Measurements from ENCODE around the gene ZNF267.
A peak's percentile ranks its signal among the peaks of the same experiment; 100 is the strongest.
"Not testable (repeated sequence)": the region's sequence is repeated elsewhere in the genome, so short reads cannot be mapped to it uniquely, and the experiment has no call there.

The ZNF267 gene

DNA sequence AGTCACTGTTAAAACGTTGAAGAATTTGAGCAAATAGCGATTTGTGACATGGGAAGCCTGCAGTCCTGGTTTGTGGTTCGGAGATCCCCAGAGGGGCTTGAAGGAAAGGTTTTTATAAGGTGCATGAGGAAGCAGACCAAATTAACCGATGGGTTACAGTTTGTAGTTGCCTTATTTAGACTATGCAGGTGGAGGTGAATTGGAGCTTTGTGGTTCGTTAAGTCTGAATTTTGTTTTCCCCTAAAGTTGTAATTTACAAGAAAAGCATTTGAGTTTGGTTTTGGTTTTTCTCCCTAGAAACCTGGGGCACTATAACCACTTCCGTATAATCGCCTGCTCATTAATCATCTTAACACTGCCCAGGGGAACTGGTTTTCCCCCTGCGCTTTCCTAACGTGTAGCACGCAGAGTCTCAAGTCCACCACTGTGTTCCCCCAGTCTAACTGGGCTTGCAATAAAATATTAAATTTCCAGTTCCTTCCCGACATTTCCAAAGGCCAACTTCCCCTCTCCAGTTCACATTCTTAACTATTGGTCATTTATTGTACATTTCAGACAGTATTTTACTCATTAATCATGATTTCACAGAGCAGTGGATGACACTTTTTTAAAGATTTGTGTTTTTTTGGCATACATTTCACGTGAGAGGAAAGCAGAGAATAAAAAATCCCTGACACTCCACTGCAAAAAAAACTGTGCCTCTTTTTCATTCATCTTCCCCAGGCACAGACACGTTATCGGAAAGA is 932 bp downstream of the ZNF267 start:
- Mint-ChIP-seq H3K36me3 (peaks cover 40% of the 10 kb centered on the region), H3K27ac (peak overlapping the region; percentile 99), H3K4me1 (peaks cover 86% of the 10 kb centered on the region), H3K27me3 (no peaks in the 10 kb centered on the region), H3K4me3 (peak overlapping the region; percentile 96), H3K9me3 (no peaks in the 10 kb centered on the region)
- ATAC-seq, result peak; percentile 79

DNA sequence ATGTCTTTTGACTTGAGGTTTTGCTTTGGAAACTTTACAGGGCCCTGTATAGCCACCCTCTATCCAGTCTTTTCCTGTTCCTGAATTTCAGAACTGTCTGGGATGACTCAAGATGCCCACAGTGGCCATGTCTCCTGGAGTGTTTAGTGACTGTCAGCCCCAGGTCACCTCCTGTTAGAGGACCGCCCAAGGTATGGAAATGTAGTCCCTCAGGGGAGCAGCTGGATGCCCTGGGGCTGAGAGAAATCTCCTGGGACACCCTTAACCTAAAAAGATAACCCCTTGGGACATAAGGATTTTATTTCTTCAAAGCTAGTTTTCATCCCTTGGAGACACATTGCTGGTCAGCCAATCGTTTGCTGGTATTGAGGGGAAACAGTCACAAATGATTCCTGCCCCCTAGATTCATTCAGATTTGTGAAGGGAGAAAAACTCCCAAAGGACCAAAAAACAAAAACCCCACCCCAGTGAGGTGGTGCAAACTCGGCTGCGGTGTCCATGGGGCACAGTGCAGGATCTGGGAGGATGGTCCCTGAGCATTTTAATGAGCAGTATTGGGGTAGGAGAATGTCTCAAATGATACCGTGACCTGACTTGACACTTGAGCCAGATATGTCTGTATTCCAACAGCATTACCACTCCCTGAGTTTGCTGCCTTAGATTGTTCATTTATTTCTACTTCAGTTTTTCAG is 1.7 kb downstream of the ZNF267 start:
- Mint-ChIP-seq H3K27me3 (no peaks in the 10 kb centered on the region), H3K4me1 (peaks cover 88% of the 10 kb centered on the region), H3K36me3 (peaks cover 47% of the 10 kb centered on the region), H3K4me3 (peak overlapping the region; percentile 96), H3K27ac (peak overlapping the region; percentile 99), H3K9me3 (no peaks in the 10 kb centered on the region)
- ATAC-seq, result peak; percentile 61

DNA sequence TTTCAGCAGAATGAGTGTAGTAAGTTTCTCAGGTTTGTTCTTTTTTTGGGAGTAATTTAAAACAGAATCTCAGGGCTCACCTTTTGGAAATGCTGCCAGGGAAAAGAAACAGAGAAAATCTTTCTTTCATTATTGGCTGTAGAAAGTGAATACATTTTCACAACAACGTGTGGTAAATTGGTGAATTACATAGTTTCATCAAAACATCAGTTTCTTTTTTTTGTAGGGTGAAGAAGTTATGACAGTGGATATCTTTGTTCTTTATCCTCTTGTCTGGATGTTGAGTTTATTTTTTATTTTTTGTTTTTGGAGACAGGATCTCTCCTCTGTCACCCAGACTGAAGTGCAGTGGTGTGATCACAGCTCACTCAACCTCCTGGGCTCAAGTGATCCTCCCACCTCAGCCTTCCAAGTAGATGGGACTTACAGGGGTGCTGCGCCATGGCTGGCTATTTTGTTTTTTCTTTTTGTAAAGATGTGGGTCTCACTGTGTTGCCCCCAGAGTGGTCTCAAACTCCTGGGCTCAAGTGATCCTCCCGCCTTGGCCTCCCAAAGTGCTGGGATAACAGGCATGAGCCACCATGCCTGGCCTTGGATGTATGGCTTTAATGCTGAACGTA is 2.4 kb downstream of the ZNF267 start:
- H3K36me3 Mint-ChIP-seq, result peaks cover 53% of the 10 kb centered on the region

DNA sequence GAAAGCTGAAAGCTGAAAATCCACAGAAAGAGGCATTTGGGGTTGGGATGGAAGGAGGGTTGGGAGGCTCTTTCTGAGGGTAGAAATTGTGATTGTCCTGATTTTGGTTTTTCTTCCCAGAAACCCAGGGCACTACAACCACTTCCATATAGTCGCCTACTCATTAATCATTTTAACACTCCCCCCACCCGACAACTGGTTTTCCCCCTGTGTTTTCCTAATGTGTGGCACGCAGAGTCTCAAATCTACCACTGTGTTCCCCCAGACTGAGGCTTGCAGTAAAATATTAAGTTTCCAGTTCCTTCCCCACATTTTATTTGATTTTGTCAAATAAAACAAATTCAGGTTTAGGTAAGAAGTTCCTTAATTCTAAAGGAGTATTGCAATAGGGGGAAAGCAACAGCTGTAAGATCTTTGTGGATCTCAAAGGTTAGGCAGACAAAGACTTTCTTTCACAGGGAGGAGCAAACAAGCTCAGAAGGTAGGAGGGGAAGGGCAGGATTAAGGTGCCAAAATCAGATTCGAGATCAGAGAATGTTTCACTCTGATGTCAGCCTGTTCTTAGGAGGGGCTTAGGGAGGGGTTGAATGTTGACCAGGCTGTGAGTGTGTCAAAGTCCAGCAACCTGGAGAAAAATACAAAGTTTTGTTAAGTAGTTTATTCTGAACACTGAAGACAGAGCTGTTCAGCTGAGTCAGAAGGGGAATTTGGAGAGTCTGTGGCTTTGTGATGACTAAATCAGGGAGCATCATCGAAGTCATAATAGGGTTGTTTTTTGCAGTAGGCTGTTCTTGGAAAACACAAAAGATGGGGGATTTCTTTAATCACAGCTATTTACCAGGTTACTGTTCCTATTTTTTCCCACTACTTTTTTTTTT is 3.6 kb downstream of the ZNF267 start:
- Mint-ChIP-seq H3K27ac (peak overlapping the region; percentile 99), H3K36me3 (peaks cover 60% of the 10 kb centered on the region), H3K9me3 (no peaks in the 10 kb centered on the region), H3K4me3 (peak overlapping the region; percentile 96), H3K27me3 (no peaks in the 10 kb centered on the region), H3K4me1 (peaks cover 83% of the 10 kb centered on the region)
- ATAC-seq, result peak; percentile 60

More for the DNA sequence above, 2.4 kb downstream of the ZNF267 start:
- no peak for ATAC-seq
- Mint-ChIP-seq H3K4me3 (peak overlapping the region; percentile 96), H3K4me1 (peaks cover 86% of the 10 kb centered on the region), H3K27ac (peak overlapping the region; percentile 99), H3K9me3 (no peaks in the 10 kb centered on the region), H3K27me3 (no peaks in the 10 kb centered on the region)

DNA sequence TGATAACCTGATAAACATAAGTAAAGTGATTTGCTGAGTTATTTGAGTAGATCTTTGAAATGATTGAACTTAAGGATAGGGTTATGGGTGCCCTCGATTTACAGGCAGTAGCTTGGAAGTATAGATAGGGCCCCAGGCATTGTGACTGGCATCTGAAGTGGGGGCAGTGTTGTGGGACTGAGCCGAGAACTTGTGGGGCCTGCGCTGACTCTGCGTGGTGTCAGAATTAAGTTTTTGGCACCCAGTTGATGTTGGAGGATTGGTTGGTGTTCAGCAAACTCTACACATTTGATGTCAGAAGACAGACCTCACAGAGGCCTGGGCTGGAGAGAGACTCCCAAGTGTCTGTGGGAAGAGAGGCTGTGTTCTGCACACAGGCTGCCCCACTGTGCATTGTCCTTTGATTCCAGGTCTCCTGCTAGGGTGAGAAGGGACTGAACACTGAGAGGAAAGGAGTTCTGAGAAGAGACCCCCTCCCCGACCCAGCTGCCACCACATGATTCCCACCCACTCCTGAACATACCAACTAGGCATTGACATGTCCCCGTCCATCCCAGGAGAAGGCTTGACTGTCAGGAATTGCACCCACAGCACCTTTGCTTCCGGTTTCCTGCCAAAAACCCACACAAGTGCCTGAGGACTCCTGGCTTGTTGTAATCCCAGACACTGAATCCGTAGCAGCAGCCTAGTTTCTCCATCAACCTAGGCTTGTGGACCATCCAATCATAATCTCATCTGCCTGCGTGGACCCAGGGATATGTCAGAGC is 4.5 kb downstream of the ZNF267 start:
- Mint-ChIP-seq H3K4me3 (peak overlapping the region; percentile 96), H3K36me3 (peaks cover 66% of the 10 kb centered on the region), H3K9me3 (no peaks in the 10 kb centered on the region), H3K27me3 (no peaks in the 10 kb centered on the region), H3K4me1 (peaks cover 81% of the 10 kb centered on the region), H3K27ac (peak overlapping the region; percentile 99)
- no peak for ATAC-seq

DNA sequence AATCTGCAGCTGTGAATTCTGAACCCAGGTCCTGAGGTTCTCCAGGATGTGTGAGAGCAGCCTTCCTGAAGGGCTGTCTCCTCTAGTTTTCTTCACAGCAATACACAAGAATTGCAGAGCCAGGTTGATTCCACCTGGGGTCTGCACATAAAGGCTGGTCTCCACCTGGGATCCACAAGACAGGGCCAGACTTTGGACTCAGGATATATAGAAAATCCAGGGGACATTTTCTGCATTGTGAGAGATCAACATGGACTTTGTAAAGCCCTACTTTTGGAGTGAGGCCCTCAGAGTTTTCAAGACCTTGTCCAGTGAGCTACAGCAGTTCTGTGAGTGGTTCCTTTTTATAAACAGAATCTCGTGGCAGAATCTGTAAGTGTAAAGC is 6.3 kb downstream of the ZNF267 start:
- H3K9me3 Mint-ChIP-seq, result no peaks in the 10 kb centered on the region
- peaks cover 72% of the 10 kb centered on the region for H3K4me1 Mint-ChIP-seq
- H3K36me3 Mint-ChIP-seq, result peaks cover 71% of the 10 kb centered on the region
- H3K4me3 Mint-ChIP-seq, result peak overlapping the region; percentile 28
- ATAC-seq, result no peak
- peak overlapping the region; percentile 52 for H3K27ac Mint-ChIP-seq
- no peaks in the 10 kb centered on the region for H3K27me3 Mint-ChIP-seq

DNA sequence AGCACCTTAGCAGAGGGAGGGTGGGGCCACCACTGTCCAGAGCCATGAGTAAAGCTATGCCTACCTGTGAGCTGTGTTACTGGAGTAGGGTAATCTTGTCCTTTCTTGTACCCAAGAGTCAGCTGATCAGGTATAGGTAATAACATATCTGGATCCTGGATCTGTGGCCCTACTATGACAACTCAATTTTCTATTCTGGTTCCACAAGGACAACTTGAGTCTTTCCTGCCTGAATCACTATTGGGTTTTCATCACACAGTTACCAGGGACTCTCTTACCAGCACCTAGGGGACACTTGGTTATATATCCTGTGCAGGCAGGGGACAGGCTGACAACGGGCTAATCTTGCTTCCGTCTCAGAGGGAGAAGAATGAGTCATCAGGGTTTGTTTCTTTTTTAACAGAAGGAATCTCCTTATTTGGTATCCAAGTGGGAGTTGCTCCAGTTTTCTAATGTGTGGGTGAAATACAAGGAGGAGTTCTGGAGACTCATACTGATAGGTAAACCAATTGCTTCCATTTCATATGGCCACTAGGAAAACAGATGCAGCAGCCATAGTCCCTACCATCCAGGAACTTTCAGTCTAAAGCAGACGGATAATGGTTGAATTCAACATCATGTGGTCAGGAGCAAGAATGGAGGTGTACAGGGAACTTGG is 6.8 kb downstream of the ZNF267 start:
- peaks cover 72% of the 10 kb centered on the region for H3K4me1 Mint-ChIP-seq
- peak; percentile 76 for ATAC-seq
- peaks cover 71% of the 10 kb centered on the region for H3K36me3 Mint-ChIP-seq
- peak overlapping the region; percentile 44 for H3K4me3 Mint-ChIP-seq
- H3K27ac Mint-ChIP-seq, result peak overlapping the region; percentile 52
- no peaks in the 10 kb centered on the region for H3K9me3 Mint-ChIP-seq
- no peaks in the 10 kb centered on the region for H3K27me3 Mint-ChIP-seq

DNA sequence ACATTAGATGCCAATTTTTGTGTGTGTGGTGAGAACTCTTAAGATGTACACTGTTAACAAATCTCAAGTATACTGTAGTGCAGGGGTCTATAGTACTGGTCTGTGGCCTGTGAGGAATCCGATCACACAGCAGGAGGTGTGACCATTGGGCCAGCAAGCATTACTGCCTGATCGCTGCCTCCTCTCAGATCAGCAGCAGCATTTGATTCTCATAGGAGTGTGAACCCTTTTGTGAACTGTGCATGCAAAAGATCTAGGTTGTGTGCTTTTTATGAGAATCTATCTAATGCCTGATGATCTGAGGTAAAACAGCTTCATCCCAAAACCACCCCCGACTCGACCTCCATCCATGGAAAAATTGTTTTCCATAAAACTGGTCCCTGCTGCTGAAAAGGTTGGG is 12.6 kb downstream of the ZNF267 start:
- no peaks in the 10 kb centered on the region for H3K27me3 Mint-ChIP-seq
- H3K4me1 Mint-ChIP-seq, result peaks cover 42% of the 10 kb centered on the region
- no peak overlapping the region for H3K4me3 Mint-ChIP-seq
- H3K36me3 Mint-ChIP-seq, result peaks cover 82% of the 10 kb centered on the region
- ATAC-seq, result no peak
- peaks cover 5% of the 10 kb centered on the region for H3K9me3 Mint-ChIP-seq
- no peak overlapping the region for H3K27ac Mint-ChIP-seq

DNA sequence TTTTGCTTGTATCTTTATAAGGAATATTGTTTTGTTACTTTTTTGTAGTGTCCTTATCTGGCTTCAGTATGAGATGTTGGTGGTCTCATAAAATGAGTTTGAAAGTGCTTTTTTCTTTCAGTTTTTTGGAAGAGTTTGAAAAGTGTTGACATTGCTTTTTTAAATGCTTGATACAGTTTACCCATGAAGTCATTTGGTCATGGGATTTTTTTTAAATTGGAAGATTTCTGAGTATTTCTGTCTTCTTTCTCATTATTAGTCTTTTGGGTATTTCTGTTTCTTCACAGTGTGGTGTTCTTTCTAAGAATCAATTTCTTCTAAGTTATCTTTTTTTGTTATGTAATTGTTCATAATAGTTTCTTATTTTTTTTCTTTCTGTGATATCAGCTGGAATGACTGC is 15.1 kb downstream of the ZNF267 start:
- no peak for ATAC-seq
- Mint-ChIP-seq H3K4me3 (no peak overlapping the region), H3K27me3 (no peaks in the 10 kb centered on the region), H3K27ac (no peak overlapping the region), H3K36me3 (peaks cover 94% of the 10 kb centered on the region), H3K9me3 (peaks cover 5% of the 10 kb centered on the region), H3K4me1 (peaks cover 49% of the 10 kb centered on the region)

DNA sequence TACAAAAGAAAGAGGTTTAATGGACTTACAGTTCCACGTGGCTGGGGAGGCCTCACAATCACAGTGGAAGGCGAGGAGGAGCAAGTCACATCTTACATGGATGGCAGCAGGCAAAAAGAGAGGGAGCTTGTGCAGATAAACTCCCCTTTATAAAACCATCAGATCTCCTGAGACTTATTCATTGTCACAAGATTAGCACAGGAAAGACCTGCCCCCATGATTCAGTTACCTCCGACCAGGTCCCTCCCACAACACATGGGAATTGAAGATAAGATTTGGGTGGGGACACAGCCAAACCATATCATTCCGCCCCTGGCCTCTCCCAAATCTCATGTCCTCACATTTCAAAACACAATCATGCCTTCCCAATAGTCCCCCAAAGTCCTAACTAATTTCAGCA is 18.5 kb downstream of the ZNF267 start:
- H3K27ac Mint-ChIP-seq, result not testable (repeated sequence)
- peaks cover 54% of the 10 kb centered on the region for H3K4me1 Mint-ChIP-seq

DNA sequence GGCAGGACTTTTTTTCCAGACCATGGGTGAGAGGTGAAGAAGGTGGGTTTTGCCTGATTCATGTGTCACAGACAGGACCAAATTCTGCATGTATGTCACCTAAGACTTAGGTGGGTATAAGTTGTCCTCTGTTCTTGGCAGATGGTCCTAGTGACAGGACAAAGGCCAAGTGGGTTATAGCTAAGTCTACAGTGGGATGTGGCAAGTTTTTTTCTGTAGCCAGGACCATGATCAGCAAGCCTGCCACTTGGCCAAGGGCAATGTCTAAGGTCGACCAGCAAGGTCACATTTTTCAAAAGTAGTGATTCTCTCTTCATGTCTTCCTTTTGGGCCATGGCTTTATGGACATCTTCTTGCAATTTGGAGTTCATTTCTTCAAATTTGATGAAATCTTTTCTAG is 20.2 kb downstream of the ZNF267 start:
- Mint-ChIP-seq H3K9me3 (peaks cover 19% of the 10 kb centered on the region), H3K27ac (no peak overlapping the region), H3K27me3 (no peaks in the 10 kb centered on the region), H3K36me3 (peaks cover 100% of the 10 kb centered on the region), H3K4me1 (peaks cover 48% of the 10 kb centered on the region), H3K4me3 (no peak overlapping the region)
- ATAC-seq, result no peak

More for the DNA sequence above, 18.5 kb downstream of the ZNF267 start:
- not testable (repeated sequence) for H3K4me3 Mint-ChIP-seq, H3K27me3 Mint-ChIP-seq, ATAC-seq
- H3K36me3 Mint-ChIP-seq, result peaks cover 100% of the 10 kb centered on the region
- H3K9me3 Mint-ChIP-seq, result peaks cover 11% of the 10 kb centered on the region

DNA sequence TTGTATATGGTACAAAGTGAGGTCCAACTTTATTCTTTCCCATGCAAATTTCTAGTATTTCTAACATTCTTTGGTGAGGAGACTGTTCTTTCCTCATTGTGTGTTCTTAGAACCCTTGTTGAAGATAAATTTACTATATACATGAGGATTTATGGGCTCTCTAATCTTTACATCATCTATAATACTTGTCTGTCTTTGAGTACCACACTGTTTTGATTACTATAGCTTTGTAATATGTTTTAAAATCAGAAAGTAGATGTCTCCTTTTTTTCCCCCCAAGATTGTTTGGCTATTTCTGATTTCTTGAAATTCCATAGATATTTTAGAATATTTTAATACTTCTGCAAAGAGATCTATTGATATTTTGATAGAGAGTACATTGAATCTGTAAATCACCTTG is 23.7 kb downstream of the ZNF267 start:
- no peak for ATAC-seq
- no peak overlapping the region for H3K27ac Mint-ChIP-seq
- H3K9me3 Mint-ChIP-seq, result peaks cover 19% of the 10 kb centered on the region
- H3K4me3 Mint-ChIP-seq, result no peak overlapping the region
- H3K27me3 Mint-ChIP-seq, result no peaks in the 10 kb centered on the region
- peaks cover 89% of the 10 kb centered on the region for H3K36me3 Mint-ChIP-seq
- H3K4me1 Mint-ChIP-seq, result peaks cover 39% of the 10 kb centered on the region

DNA sequence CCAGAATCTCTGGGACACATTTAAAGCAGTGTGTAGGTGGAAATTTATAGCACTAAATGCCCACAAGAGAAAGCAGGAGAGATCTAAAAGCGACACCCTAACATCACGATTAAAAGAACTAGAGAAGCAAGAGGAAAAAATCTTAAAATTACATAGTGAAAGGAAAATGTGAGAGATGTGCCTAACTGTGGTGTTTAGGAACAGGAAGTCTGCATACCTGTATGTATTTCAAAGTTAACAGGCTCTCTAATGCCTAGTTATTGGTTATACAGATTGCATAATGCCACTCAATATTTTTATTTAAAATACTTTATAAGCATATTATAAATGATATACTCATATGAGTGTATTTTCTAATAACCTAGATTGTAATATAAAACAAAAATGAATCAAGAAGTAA is 25.9 kb downstream of the ZNF267 start:
- no peaks in the 10 kb centered on the region for H3K27me3 Mint-ChIP-seq
- peaks cover 31% of the 10 kb centered on the region for H3K9me3 Mint-ChIP-seq

DNA sequence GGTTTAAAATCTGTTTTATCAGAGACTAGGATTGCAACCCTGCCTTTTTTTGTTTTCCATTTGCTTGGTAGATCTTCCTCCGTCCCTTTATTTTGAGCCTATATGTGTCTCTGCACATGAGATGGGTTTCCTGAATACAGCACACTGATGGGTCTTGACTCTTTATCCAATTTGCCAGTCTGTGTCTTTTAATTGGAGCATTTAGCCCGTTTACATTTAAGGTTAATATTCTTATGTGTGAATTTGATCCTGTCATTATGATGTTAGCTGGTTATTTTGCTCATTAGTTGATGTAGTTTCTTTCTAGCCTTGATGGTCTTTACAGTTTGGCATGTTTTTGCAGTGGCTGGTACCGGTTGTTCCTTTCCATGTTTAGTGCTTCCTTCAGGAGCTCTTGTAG is 31.0 kb downstream of the ZNF267 start:
- Mint-ChIP-seq H3K4me1 (peaks cover 13% of the 10 kb centered on the region), H3K36me3 (peaks cover 87% of the 10 kb centered on the region), H3K9me3 (peaks cover 38% of the 10 kb centered on the region)
- not testable (repeated sequence) for ATAC-seq, H3K27me3 Mint-ChIP-seq, H3K27ac Mint-ChIP-seq, H3K4me3 Mint-ChIP-seq

More for the DNA sequence above, 25.9 kb downstream of the ZNF267 start:
- H3K4me3 Mint-ChIP-seq, result no peak overlapping the region
- no peak for ATAC-seq
- peaks cover 29% of the 10 kb centered on the region for H3K4me1 Mint-ChIP-seq
- H3K27ac Mint-ChIP-seq, result no peak overlapping the region
- peaks cover 87% of the 10 kb centered on the region for H3K36me3 Mint-ChIP-seq

Data from stimulated activated memory B cell treated with anti-CD40 and anti-IgM and Interleukin-4, amounts not matched to agents 10 μg/mL and 1 μg/mL and 100 μg/mL, for 72 hours (primary cell).